ENCODE measurements around the gene SATB2. TPM values are rescaled to one million over a fixed set of nuclear protein-coding genes. Genes with fewer than 3 reads are reported as not detected.
A peak's percentile ranks its signal among the peaks of the same experiment; 100 is the strongest.

SATB2 gene
- total RNA-seq, 1 donor from 2014 or later: 5.5 TPM

DNA sequence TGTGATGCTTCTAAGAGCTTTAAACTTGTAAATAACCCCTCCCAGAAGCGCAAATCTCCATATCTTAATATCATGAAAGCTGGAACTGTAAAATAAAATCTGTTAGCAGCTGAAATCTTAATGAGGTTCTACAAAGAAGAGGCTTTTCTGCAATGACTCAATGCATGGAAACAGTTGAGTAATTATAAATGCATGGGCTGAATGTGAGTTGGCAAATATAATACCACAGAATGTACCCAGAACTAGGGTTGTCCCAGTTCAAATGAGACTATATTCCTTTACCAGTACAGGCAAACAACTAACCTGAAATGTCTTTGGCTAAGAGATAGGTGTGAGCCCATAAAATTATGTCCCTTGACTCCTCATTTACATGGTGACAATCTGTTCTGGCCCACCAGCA, 52.9 kb downstream of the SATB2 start:
- no peak overlapping the region for H3K4me3 ChIP-seq (ENCODE audit: low read depth, low read length)
- peak; percentile 9 for DNase-seq (ENCODE audit: low read depth)
- no peaks in the 10 kb centered on the region for H3K27me3 ChIP-seq (ENCODE audit: control insufficient read depth, insufficient read depth, low read length)
- no peaks in the 10 kb centered on the region for H3K36me3 ChIP-seq (ENCODE audit: control insufficient read depth, insufficient read depth, low read length)
- TF ChIP-seq, protein P1, sequence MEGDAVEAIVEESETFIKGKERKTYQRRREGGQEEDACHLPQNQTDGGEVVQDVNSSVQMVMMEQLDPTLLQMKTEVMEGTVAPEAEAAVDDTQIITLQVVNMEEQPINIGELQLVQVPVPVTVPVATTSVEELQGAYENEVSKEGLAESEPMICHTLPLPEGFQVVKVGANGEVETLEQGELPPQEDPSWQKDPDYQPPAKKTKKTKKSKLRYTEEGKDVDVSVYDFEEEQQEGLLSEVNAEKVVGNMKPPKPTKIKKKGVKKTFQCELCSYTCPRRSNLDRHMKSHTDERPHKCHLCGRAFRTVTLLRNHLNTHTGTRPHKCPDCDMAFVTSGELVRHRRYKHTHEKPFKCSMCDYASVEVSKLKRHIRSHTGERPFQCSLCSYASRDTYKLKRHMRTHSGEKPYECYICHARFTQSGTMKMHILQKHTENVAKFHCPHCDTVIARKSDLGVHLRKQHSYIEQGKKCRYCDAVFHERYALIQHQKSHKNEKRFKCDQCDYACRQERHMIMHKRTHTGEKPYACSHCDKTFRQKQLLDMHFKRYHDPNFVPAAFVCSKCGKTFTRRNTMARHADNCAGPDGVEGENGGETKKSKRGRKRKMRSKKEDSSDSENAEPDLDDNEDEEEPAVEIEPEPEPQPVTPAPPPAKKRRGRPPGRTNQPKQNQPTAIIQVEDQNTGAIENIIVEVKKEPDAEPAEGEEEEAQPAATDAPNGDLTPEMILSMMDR (IDR thresholded peaks at IDR 0.05; ENCODE audit: insufficient read depth, low read length, poor library complexity, severe bottlenecking): no peak

DNA sequence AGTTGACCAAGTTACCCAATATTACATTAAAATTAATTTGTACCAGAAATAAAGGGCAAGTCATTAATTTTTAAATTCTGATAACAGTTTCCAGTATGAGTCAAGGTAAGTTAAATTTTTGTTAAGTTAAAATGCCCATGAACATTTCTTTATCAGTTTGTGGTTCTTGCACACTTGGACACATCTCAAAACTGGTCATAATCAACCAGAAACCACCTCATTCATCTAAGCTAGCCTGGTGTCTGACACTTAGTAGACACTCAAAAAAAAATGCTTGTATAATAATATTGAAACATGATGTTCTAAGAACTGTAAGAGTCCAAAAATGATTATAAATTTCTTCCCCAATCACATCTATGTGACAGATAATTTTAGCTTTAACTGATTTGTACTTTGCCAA, 62.4 kb downstream of the SATB2 start:
- DNase-seq (ENCODE audit: low read depth): no peak
- Histone ChIP-seq H3K27me3 (ENCODE audit: control insufficient read depth, insufficient read depth, low read length) (no peaks in the 10 kb centered on the region), H3K4me3 (ENCODE audit: low read depth, low read length) (no peak overlapping the region), H3K36me3 (ENCODE audit: control insufficient read depth, insufficient read depth, low read length) (no peaks in the 10 kb centered on the region)
- TF ChIP-seq, protein P1 (IDR thresholded peaks at IDR 0.05; ENCODE audit: insufficient read depth, low read length, poor library complexity, severe bottlenecking): no peak

DNA sequence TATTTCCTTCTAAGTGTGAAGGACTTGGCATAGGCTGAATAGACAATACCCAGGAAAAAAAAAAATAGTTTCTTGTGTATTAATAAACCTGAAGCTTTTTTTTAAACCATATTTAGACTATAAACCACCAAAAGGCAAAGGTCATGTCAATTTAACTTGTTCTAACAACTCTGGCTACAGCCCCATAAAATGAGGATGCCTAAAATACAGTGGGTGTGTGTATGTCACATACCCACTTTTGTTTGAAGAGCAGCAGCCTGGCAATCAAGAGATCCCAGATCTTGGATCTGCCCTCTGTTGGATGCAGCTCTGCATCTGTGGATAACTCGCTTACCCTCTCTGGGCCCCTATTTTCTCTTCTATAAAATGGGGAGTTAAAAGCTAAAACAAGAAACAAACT, 65.4 kb downstream of the SATB2 start:
- TF ChIP-seq, protein P1 (IDR thresholded peaks at IDR 0.05; ENCODE audit: insufficient read depth, low read length, poor library complexity, severe bottlenecking): no peak
- no peak for DNase-seq (ENCODE audit: low read depth)
- no peaks in the 10 kb centered on the region for H3K27me3 ChIP-seq (ENCODE audit: control insufficient read depth, insufficient read depth, low read length)
- no peaks in the 10 kb centered on the region for H3K36me3 ChIP-seq (ENCODE audit: control insufficient read depth, insufficient read depth, low read length)
- H3K4me3 ChIP-seq (ENCODE audit: low read depth, low read length): no peak overlapping the region

DNA sequence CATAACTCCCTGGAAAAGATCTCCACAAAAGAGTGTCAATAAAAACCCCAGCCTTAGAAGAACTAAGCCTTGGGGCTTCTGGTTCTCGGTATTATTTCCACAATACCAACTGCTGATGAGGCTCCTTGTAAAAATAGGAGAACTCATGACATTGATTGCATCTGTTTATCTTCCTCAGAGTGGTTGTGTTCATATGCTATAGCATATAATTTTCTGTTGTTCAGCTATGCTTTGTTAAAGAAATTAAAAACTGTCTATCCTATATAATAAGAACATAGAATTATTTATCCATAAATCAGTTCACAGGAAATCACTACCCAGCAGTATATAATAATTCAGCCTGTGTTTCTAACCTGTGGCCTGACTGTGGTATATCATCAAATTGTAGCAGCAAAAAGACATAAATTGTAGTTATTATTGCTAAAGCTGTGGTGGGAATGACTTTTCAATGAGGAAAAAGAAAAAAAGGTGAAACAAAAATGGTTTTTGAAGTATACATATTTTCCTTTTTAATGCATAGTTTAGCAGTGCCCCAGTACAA, 68.9 kb downstream of the SATB2 start:
- TF ChIP-seq, protein P1 (IDR thresholded peaks at IDR 0.05; ENCODE audit: insufficient read depth, low read length, poor library complexity, severe bottlenecking): no peak
- no peaks in the 10 kb centered on the region for H3K27me3 ChIP-seq (ENCODE audit: control insufficient read depth, insufficient read depth, low read length)
- no peak overlapping the region for H3K4me3 ChIP-seq (ENCODE audit: low read depth, low read length)
- no peak for DNase-seq (ENCODE audit: low read depth)
- no peaks in the 10 kb centered on the region for H3K36me3 ChIP-seq (ENCODE audit: control insufficient read depth, insufficient read depth, low read length)

DNA sequence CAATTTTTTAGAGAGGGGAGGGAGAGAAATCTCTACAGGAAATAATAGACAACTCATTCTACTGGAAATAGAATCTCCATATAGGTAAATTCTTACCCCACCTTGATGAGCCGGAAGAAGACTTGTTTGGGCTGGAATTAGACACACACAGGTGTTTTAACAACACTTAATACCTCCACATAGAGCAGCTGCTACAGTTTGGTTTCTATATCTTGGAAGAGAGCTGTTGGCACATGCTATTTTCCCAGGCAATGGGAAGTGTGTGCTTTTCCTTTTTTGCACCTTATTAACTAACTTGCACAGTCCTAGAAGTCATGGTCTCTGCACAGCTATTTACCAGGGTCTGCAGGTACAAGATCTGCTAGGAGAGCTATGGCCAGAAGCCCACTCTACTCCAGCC, 73.7 kb downstream of the SATB2 start:
- TF ChIP-seq, protein P1 (IDR thresholded peaks at IDR 0.05; ENCODE audit: insufficient read depth, low read length, poor library complexity, severe bottlenecking): no peak
- no peaks in the 10 kb centered on the region for H3K27me3 ChIP-seq (ENCODE audit: control insufficient read depth, insufficient read depth, low read length)
- H3K36me3 ChIP-seq (ENCODE audit: control insufficient read depth, insufficient read depth, low read length): no peaks in the 10 kb centered on the region
- DNase-seq (ENCODE audit: low read depth): no peak
- no peak overlapping the region for H3K4me3 ChIP-seq (ENCODE audit: low read depth, low read length)

DNA sequence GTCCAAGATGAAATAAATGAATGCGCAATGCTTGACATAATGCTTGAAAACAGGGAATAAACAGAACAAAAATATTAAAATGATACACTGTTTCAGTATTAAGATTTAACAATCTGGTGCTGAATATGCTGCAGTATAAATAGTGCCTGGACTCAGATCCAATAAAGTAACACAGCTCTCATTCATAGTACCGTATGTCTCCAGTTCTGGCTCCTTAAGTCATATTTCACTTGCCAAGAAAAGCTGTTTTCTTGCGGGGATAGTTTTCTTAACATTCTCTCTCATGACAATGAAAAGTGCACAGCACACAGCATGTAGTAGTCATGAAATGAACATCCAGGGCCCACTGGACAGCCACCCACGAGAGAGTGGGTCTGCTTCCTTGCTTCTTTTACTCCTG, 74.7 kb downstream of the SATB2 start:
- TF ChIP-seq, protein P1 (IDR thresholded peaks at IDR 0.05; ENCODE audit: insufficient read depth, low read length, poor library complexity, severe bottlenecking): no peak
- Histone ChIP-seq H3K27me3 (ENCODE audit: control insufficient read depth, insufficient read depth, low read length) (no peaks in the 10 kb centered on the region), H3K36me3 (ENCODE audit: control insufficient read depth, insufficient read depth, low read length) (no peaks in the 10 kb centered on the region), H3K4me3 (ENCODE audit: low read depth, low read length) (no peak overlapping the region)
- DNase-seq (ENCODE audit: low read depth): no peak
